GM19467 (cell line): ENCODE measurements around the gene COL27A1.
"Not testable (repeated sequence)": the region's sequence is repeated elsewhere in the genome, so short reads cannot be mapped to it uniquely, and the experiment has no call there.

Experiments
- ATAC-seq: cut with Tn5 transposase; IDR thresholded peaks from one replicate; pipeline ENCODE4 v1.9.1; 2021; ENCODE audit warnings: mild to moderate bottlenecking, moderate library complexity; ENCODE audit not compliant: unreplicated experiment

COL27A1 gene

GRCh38 chr9:114331229-114332195, 176.2 kb downstream of the COL27A1 start:
- ATAC-seq, result not testable (repeated sequence)

GRCh38 chr9:114332474-114333040, 177.2 kb downstream of the COL27A1 start:
- not testable (repeated sequence) for ATAC-seq

GRCh38 chr9:114333718-114334117, 178.4 kb downstream of the COL27A1 start:
- not testable (repeated sequence) for ATAC-seq

- ATAC-seq, result no peak
Measured at GRCh38 chr9:114334490-114334889, 179.2 kb downstream of the COL27A1 start.

GRCh38 chr9:114335745-114336144, 180.4 kb downstream of the COL27A1 start:
- ATAC-seq, result no peak

- ATAC-seq, result no peak
Measured at GRCh38 chr9:114336157-114336556, 180.8 kb downstream of the COL27A1 start.

GRCh38 chr9:114336699-114337395, 181.5 kb downstream of the COL27A1 start:
- no peak for ATAC-seq

- no peak for ATAC-seq
Measured at GRCh38 chr9:114338187-114338586, 182.8 kb downstream of the COL27A1 start.

GRCh38 chr9:114339130-114339908, 184.0 kb downstream of the COL27A1 start:
- no peak for ATAC-seq

- ATAC-seq, result no peak
Measured at GRCh38 chr9:114341152-114341830, 186.0 kb downstream of the COL27A1 start.

- no peak for ATAC-seq
Measured at GRCh38 chr9:114341991-114342390, 186.7 kb downstream of the COL27A1 start.

GRCh38 chr9:114342755-114343440, 187.6 kb downstream of the COL27A1 start:
- ATAC-seq, result no peak

- no peak for ATAC-seq
Measured at GRCh38 chr9:114343471-114344187, 188.3 kb downstream of the COL27A1 start.

- ATAC-seq, result no peak
Measured at GRCh38 chr9:114344188-114344566, 188.8 kb downstream of the COL27A1 start.

- ATAC-seq, result no peak
Measured at GRCh38 chr9:114344692-114345091, 189.4 kb downstream of the COL27A1 start.

- no peak for ATAC-seq
Measured at GRCh38 chr9:114345493-114346065, 190.2 kb downstream of the COL27A1 start.

GRCh38 chr9:114346146-114346545, 190.8 kb downstream of the COL27A1 start:
- ATAC-seq, result no peak

- no peak for ATAC-seq
Measured at GRCh38 chr9:114347675-114348074, 192.3 kb downstream of the COL27A1 start.
